Activated CD4-positive, alpha-beta T cell treated with anti-CD3 and anti-CD28 coated beads for 36 hours (primary cell): ENCODE results near the gene PPP1R12B. TPM values are rescaled to one million over a fixed set of nuclear protein-coding genes. Genes with fewer than 3 reads are reported as not detected.

Source experiments
- ATAC-seq: fragments of 200-7000 bp; cut with Tn5 transposase; one replicate; pipeline ENCODE4 v1.10.0; 2021; ENCODE audit warnings: mild to moderate bottlenecking, moderate library complexity
- CTCF ChIA-PET: fragments of 350-600 bp; sonication (Branson Sonifier 250); formaldehyde crosslinking; loops from one replicate; lab custom pipeline; 2021; ENCODE audit warnings: antibody characterized with exemption; lab: Charles Lee
- POLR2A ChIA-PET: fragments of 350-600 bp; sonication (Branson Sonifier 250); formaldehyde crosslinking; loops from one replicate; lab custom pipeline; 2021; ENCODE audit warnings: antibody characterized with exemption, inconsistent platforms; lab: Charles Lee
- DNase-seq: peaks from one replicate; pipeline ENCODE4 v3.0.0-alpha.2; 2020
- H3K27ac Mint-ChIP-seq: one replicate; pipeline ENCODE4 v1.8.0; 2021; ENCODE audit warnings: mixed read lengths
- H3K27me3 Mint-ChIP-seq: one replicate; pipeline ENCODE4 v1.8.0; 2021; ENCODE audit warnings: mixed read lengths
- H3K36me3 Mint-ChIP-seq: one replicate; pipeline ENCODE4 v1.8.0; 2021; ENCODE audit warnings: low read depth, mixed read lengths
- H3K4me1 Mint-ChIP-seq: one replicate; pipeline ENCODE4 v1.8.0; 2021; ENCODE audit warnings: mixed read lengths
- H3K4me3 Mint-ChIP-seq: one replicate; pipeline ENCODE4 v1.8.0; 2021; ENCODE audit warnings: mild to moderate bottlenecking, moderate library complexity, mixed read lengths
- H3K9me3 Mint-ChIP-seq: one replicate; pipeline ENCODE4 v1.8.0; 2021; ENCODE audit warnings: low read depth, mixed read lengths
- intact Hi-C, 2 experiments: fragments of 100-400 bp; cut with DNase I in 1 of 2; cut with micrococcal nuclease in 1 of 2; formaldehyde crosslinking; loops; one replicate each; pipeline versions ENCODE4 v1.14.2 to v1.15.1; 2022 to 2024; cut with DNase I, micrococcal nuclease
- total RNA-seq, 2 experiments: library from RNA; stranded (reverse); gene quantifications; one replicate each; pipeline ENCODE4 v1.2.3, GENCODE V29; 2021

Gene PPP1R12B, protein sequence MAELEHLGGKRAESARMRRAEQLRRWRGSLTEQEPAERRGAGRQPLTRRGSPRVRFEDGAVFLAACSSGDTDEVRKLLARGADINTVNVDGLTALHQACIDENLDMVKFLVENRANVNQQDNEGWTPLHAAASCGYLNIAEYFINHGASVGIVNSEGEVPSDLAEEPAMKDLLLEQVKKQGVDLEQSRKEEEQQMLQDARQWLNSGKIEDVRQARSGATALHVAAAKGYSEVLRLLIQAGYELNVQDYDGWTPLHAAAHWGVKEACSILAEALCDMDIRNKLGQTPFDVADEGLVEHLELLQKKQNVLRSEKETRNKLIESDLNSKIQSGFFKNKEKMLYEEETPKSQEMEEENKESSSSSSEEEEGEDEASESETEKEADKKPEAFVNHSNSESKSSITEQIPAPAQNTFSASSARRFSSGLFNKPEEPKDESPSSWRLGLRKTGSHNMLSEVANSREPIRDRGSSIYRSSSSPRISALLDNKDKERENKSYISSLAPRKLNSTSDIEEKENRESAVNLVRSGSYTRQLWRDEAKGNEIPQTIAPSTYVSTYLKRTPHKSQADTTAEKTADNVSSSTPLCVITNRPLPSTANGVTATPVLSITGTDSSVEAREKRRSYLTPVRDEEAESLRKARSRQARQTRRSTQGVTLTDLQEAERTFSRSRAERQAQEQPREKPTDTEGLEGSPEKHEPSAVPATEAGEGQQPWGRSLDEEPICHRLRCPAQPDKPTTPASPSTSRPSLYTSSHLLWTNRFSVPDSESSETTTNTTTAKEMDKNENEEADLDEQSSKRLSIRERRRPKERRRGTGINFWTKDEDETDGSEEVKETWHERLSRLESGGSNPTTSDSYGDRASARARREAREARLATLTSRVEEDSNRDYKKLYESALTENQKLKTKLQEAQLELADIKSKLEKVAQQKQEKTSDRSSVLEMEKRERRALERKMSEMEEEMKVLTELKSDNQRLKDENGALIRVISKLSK
- total RNA-seq = 10 to 100 TPM; 10.3 to 13.2 TPM

GRCh38 chr1:202348509-202349205 lies at the start of gene PPP1R12B:
Gene PPP1R12B, plus strand, starts transcription at chr1:202348699. Its CDS starts 153 bp downstream, at chr1:202348852.
- ATAC-seq (peak; percentile 99), DNase-seq (peak; percentile 97)
- H3K27ac Mint-ChIP-seq = peak within 1 kb of the TSS; percentile 86
- H3K9me3 Mint-ChIP-seq = no peaks in the 10 kb centered on the region
- ChIA-PET CTCF (interaction anchor here (0.7 to 1.1 kb wide), 4 partner anchors 13 to 1178 kb away, joined by 4 read pairs; no protein-coding TSS in a partner anchor), POLR2A (interaction anchor here (1.2 kb wide), 1 partner anchor 8 kb away, joined by 3 read pairs; no protein-coding TSS in a partner anchor)
- H3K4me1 Mint-ChIP-seq = peaks cover 22% of the 10 kb centered on the region
- no peaks in the 10 kb centered on the region for H3K27me3 Mint-ChIP-seq
- H3K4me3 Mint-ChIP-seq = peak within 1 kb of the TSS; percentile 76
- intact Hi-C loops = loop anchor here (1.0 to 10.0 kb wide), 11 partner anchors 116 to 659 kb away; partner anchors contain the start of genes TIMM17A (in 2 of the 2), ADIPOR1 (in 1 of the 2), KDM5B (in 1 of the 2) and KLHL12 (in 1 of the 2)
- no peaks in the 10 kb centered on the region for H3K36me3 Mint-ChIP-seq

DNA sequence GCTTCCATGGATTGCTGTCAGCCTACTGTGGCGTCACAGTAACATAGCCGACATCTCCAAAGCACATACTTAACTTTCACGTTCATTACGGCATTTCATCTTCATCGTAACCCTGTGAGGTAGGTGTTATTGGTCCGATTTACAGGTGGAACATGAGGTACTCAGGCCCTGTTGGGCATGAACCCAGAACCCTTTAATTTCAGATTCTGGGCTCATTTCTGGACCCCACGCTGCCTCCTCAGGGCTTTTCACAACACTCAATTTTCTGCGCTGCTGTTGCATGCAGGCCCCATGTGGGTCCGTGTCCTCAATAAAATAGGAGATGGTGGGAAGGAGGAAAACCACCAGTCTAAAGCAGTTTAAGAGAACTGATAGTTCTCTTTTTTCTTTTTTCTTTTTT lies 46.3 kb upstream of the PPP1R12B start:
- POLR2A ChIA-PET = no interaction called here
- Mint-ChIP-seq H3K27me3 (no peaks in the 10 kb centered on the region), H3K9me3 (no peaks in the 10 kb centered on the region), H3K4me1 (no peaks in the 10 kb centered on the region), H3K4me3 (no peak overlapping the region), H3K27ac (no peak overlapping the region), H3K36me3 (no peaks in the 10 kb centered on the region)
- no peak for DNase-seq
- ATAC-seq = no peak
- CTCF ChIA-PET = interaction anchor here (1.0 to 1.3 kb wide), 2 partner anchors 11 to 14 kb away, joined by 3 to 4 read pairs; no protein-coding TSS in a partner anchor
- intact Hi-C loops = no loop called here

GRCh38 chr1:202304375-202304774 lies 44.1 kb upstream of the PPP1R12B start:
- H3K4me3 Mint-ChIP-seq = no peak overlapping the region
- no peak for DNase-seq
- intact Hi-C loops = no loop called here
- H3K4me1 Mint-ChIP-seq = no peaks in the 10 kb centered on the region
- CTCF ChIA-PET = interaction anchor here (0.6 kb wide), 2 partner anchors 40 to 488 kb away, joined by 3 read pairs; no protein-coding TSS in a partner anchor
- POLR2A ChIA-PET = no interaction called here
- H3K36me3 Mint-ChIP-seq = no peaks in the 10 kb centered on the region
- no peak for ATAC-seq
- H3K27ac Mint-ChIP-seq = no peak overlapping the region
- H3K9me3 Mint-ChIP-seq = no peaks in the 10 kb centered on the region
- H3K27me3 Mint-ChIP-seq = no peaks in the 10 kb centered on the region

DNA sequence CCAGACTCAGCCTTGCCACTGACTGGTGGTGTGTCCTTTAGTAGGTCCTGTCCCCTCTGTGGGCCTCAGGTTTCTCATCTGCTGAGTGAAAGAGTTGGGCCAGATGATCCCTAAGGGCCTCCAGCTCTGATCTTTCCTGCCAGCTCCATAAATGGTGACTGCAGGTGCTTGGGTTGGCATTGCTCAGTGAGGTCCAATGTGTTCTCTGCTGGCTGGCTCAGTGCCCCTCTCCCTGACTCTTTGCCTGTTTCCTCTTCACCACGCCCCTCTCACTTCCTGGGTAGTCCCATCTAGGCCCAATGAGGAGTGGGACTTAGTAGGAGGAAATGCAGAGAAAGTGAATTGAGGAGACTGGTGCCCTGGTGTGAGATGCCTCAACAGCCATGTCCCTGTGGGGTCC lies 43.3 kb upstream of the PPP1R12B start:
- no peak for DNase-seq
- POLR2A ChIA-PET = interaction anchor here (0.8 kb wide), 1 partner anchor 546 kb away, joined by 3 read pairs; no protein-coding TSS in a partner anchor
- intact Hi-C loops = no loop called here
- Mint-ChIP-seq H3K27me3 (no peaks in the 10 kb centered on the region), H3K4me3 (no peak overlapping the region), H3K27ac (no peak overlapping the region), H3K9me3 (no peaks in the 10 kb centered on the region), H3K36me3 (no peaks in the 10 kb centered on the region), H3K4me1 (no peaks in the 10 kb centered on the region)
- ATAC-seq = no peak
- CTCF ChIA-PET = interaction anchor here (0.8 to 1.0 kb wide), 2 partner anchors 10 to 11 kb away, joined by 3 read pairs; no protein-coding TSS in a partner anchor

DNA sequence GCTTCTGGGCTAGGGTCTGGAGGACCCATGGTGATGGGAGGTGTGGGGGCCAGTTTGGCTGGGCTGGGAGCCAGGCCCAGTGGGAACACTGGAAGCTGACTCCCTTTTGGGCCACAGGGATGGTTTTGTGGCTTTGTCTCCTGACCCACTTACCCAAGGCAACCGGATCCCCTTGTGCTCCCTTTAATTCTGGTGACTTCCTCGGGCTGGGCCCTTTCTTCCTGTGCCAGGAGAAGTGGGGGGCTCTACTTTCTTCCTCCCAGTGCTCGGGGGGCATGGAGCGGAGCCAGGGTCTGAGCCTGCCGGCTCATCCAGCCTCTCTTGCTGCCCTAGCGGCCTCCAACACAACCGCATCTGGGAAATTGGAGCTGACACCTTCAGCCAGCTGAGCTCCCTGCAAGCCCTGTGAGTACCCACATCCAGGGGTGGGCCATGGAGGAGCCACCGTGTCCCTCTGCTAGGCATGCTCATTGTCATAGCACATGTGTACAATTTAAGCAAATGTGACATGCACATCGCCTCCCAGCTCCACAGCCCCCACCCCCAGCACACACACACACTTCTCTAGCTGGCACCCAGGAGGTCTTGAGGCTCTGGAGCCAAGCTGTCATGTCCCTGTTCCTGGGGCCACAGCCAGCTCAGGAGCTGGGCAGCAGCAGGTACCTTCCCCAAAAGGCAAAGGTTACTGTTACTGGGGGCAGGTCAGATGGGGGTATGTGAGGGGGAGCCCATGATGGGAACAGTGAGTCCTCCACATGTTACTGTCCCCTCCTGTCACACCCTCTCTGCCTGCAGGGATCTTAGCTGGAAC lies 41.8 kb upstream of the PPP1R12B start:
- no peak for ATAC-seq
- ChIA-PET POLR2A (interaction anchor here (0.6 kb wide), 1 partner anchor 33 kb away, joined by 5 read pairs; no protein-coding TSS in a partner anchor), CTCF (interaction anchor here (1.1 to 2.4 kb wide), 3 partner anchors 9 to 117 kb away, joined by 3 to 6 read pairs (median 6); partner anchors contain the start of gene LGR6)
- Mint-ChIP-seq H3K36me3 (no peaks in the 10 kb centered on the region), H3K4me3 (no peak overlapping the region), H3K27ac (no peak overlapping the region), H3K9me3 (no peaks in the 10 kb centered on the region), H3K4me1 (no peaks in the 10 kb centered on the region), H3K27me3 (no peaks in the 10 kb centered on the region)
- intact Hi-C loops = no loop called here
- no peak for DNase-seq

DNA sequence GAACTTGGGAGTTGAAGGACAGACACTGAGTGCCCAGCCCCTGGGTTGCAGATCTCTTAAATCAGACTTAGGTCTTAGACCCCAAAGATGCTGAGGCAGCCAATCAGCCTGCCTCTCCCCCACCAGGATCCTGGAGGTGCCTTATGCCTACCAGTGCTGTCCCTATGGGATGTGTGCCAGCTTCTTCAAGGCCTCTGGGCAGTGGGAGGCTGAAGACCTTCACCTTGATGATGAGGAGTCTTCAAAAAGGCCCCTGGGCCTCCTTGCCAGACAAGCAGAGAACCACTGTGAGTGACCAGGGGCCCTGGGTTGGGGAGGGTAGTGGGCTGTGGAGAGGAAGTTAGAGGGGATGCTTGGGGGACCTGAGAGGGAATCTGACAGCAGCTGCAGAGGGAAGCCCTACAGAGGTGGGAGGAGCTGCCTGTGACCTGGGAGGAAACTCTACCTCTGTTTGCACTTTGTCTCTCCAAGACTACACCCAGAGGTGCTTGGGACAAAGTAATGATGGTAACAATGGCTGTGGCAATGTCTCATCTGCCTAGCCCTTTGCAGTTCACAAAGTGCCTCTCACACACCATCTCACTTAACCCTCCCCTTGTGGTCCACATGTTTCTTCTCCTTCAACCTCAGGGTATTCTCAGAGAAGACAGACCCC lies 38.3 kb upstream of the PPP1R12B start:
- no peak for DNase-seq
- Mint-ChIP-seq H3K36me3 (no peaks in the 10 kb centered on the region), H3K4me3 (no peak overlapping the region), H3K4me1 (peaks cover 2% of the 10 kb centered on the region), H3K9me3 (no peaks in the 10 kb centered on the region), H3K27me3 (peaks cover 3% of the 10 kb centered on the region), H3K27ac (no peak overlapping the region)
- CTCF ChIA-PET = no interaction called here
- ATAC-seq = no peak
- POLR2A ChIA-PET = no interaction called here
- intact Hi-C loops = no loop called here

DNA sequence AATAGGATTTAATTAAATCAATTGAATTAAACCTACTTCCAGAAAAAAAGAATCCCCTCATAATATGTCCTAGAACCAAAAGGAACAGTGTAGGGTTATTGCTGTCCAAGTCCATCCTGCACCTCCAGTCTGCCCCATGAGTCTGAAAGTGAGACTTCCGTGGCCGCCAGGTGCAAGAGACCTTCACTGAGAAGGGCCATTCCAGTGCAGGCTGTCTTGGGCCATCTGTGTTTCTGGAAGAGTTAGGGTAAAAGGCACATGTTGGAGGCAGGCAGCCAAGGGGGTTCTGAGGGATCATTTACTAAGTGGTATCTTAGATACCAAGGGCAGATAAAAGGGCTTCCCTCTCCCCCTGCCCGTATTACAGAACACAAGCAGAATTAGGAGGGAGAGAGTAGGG lies 37.8 kb upstream of the PPP1R12B start:
- intact Hi-C loops = no loop called here
- ATAC-seq (no peak), DNase-seq (no peak)
- Mint-ChIP-seq H3K27me3 (peaks cover 3% of the 10 kb centered on the region), H3K4me1 (peaks cover 2% of the 10 kb centered on the region), H3K27ac (no peak overlapping the region), H3K36me3 (no peaks in the 10 kb centered on the region), H3K9me3 (no peaks in the 10 kb centered on the region), H3K4me3 (no peak overlapping the region)
- ChIA-PET POLR2A (no interaction called here), CTCF (interaction anchor here (1.8 to 1.9 kb wide), 2 partner anchors 118 to 121 kb away, joined by 6 to 10 read pairs; partner anchors contain the start of gene LGR6)

GRCh38 chr1:202311875-202312635 lies 36.4 kb upstream of the PPP1R12B start:
- POLR2A ChIA-PET = no interaction called here
- Mint-ChIP-seq H3K4me3 (no peak overlapping the region), H3K36me3 (no peaks in the 10 kb centered on the region), H3K27ac (no peak overlapping the region), H3K9me3 (no peaks in the 10 kb centered on the region), H3K4me1 (peaks cover 2% of the 10 kb centered on the region), H3K27me3 (peaks cover 3% of the 10 kb centered on the region)
- CTCF ChIA-PET = interaction anchor here (0.7 to 1.9 kb wide), 5 partner anchors 12 to 645 kb away, joined by 3 to 10 read pairs (median 3); partner anchors contain the start of gene LGR6
- intact Hi-C loops = no loop called here
- ATAC-seq = no peak
- no peak for DNase-seq

GRCh38 chr1:202315576-202316168 lies 32.8 kb upstream of the PPP1R12B start:
- Mint-ChIP-seq H3K36me3 (no peaks in the 10 kb centered on the region), H3K4me1 (peaks cover 5% of the 10 kb centered on the region), H3K9me3 (no peaks in the 10 kb centered on the region), H3K27ac (no peak overlapping the region), H3K27me3 (peaks cover 3% of the 10 kb centered on the region), H3K4me3 (no peak overlapping the region)
- POLR2A ChIA-PET = interaction anchor here (0.5 kb wide), 1 partner anchor 18 kb away, joined by 4 read pairs; no protein-coding TSS in a partner anchor
- CTCF ChIA-PET = interaction anchor here (0.6 to 4.5 kb wide), 28 partner anchors 8 to 1838 kb away, joined by 3 to 45 read pairs (median 3); partner anchors contain the start of genes LGR6, PTPN7 and UBE2T
- ATAC-seq (peak; percentile 87), DNase-seq (peak; percentile 87)
- intact Hi-C loops = loop anchor here (1.0 to 2.0 kb wide), 4 partner anchors 41 to 131 kb away; partner anchors contain the start of gene LGR6 (in 2 of the 2)
